GM18907 (cell line): ENCODE results near the gene EXOC1.
A peak's percentile ranks its signal among the peaks of the same experiment; 100 is the strongest.
"Not testable (repeated sequence)": the region's sequence is repeated elsewhere in the genome, so short reads cannot be mapped to it uniquely, and the experiment has no call there.

Experiments used
- ATAC-seq: cut with Tn5 transposase; IDR thresholded peaks from one replicate; pipeline ENCODE4 v1.9.1; 2021; ENCODE audit warnings: mild to moderate bottlenecking, moderate library complexity; ENCODE audit not compliant: unreplicated experiment

EXOC1 gene

GRCh38 chr4:55906323-55906722 lies 52.9 kb downstream of the EXOC1 start:
- no peak for ATAC-seq

GRCh38 chr4:55906989-55907388 lies 53.5 kb downstream of the EXOC1 start:
- no peak for ATAC-seq

GRCh38 chr4:55907469-55907868 lies 54.0 kb downstream of the EXOC1 start:
- ATAC-seq: no peak

GRCh38 chr4:55910140-55910539 lies 56.7 kb downstream of the EXOC1 start:
- ATAC-seq: no peak

- ATAC-seq: no peak
Measured at GRCh38 chr4:55912249-55912648, 58.8 kb downstream of the EXOC1 start.

- no peak for ATAC-seq
Measured at GRCh38 chr4:55920571-55920970, 67.1 kb downstream of the EXOC1 start.

- ATAC-seq: no peak
Measured at GRCh38 chr4:55921093-55921492, 67.6 kb downstream of the EXOC1 start.

- no peak for ATAC-seq
Measured at GRCh38 chr4:55925241-55925640, 71.8 kb downstream of the EXOC1 start.

- no peak for ATAC-seq
Measured at GRCh38 chr4:55926610-55927009, 73.2 kb downstream of the EXOC1 start.

- ATAC-seq: no peak
Measured at GRCh38 chr4:55927803-55928437, 74.5 kb downstream of the EXOC1 start.

- ATAC-seq: no peak
Measured at GRCh38 chr4:55928846-55929245, 75.4 kb downstream of the EXOC1 start.

GRCh38 chr4:55931043-55931442 lies 77.6 kb downstream of the EXOC1 start:
- no peak for ATAC-seq

GRCh38 chr4:55931833-55932232 lies 78.4 kb downstream of the EXOC1 start:
- ATAC-seq: no peak

- ATAC-seq: no peak
Measured at GRCh38 chr4:55932511-55932910, 79.1 kb downstream of the EXOC1 start.

GRCh38 chr4:55933611-55934010 lies 80.2 kb downstream of the EXOC1 start:
- no peak for ATAC-seq

- not testable (repeated sequence) for ATAC-seq
Measured at GRCh38 chr4:55935907-55936306, 82.5 kb downstream of the EXOC1 start.

GRCh38 chr4:55938481-55938880 lies 85.0 kb downstream of the EXOC1 start:
- ATAC-seq: no peak

- ATAC-seq: no peak
Measured at GRCh38 chr4:55939421-55939820, 86.0 kb downstream of the EXOC1 start.

GRCh38 chr4:55941881-55942396 lies 88.5 kb downstream of the EXOC1 start:
- no peak for ATAC-seq

GRCh38 chr4:55947254-55947882 lies 93.9 kb downstream of the EXOC1 start:
- peak; percentile 33 for ATAC-seq

- peak; percentile 29 for ATAC-seq
Measured at GRCh38 chr4:55947912-55948725, 94.7 kb downstream of the EXOC1 start.
